HCT116 (cell line): ENCODE data around the gene SLC25A6.

Experiments used
- CEBPB ChIP-seq: IDR thresholded peaks from 2 replicates; pipeline ENCODE4 v1.6.1; 2012; ENCODE audit warnings: low read depth
- CTCF ChIP-seq, 3 experiments: fragments of 200-600 bp in 1 of 3; sonication (generic) in 1 of 3; IDR thresholded peaks in 2 of 3; conservative IDR thresholded peaks in 1 of 3; 2 replicates each; pipeline ENCODE4 v1.5.1; 2012 to 2017; ENCODE audit warnings: low read depth in 2 of 3, low read length in 2 of 3, antibody characterized with exemption in 1 of 3, borderline replicate concordance in 1 of 3, control low read depth in 1 of 3, mild to moderate bottlenecking in 1 of 3, mixed read lengths in 1 of 3, mixed run types in 1 of 3, moderate library complexity in 1 of 3; ENCODE audit not compliant: insufficient read depth in 1 of 3
- EGR1 ChIP-seq: IDR thresholded peaks from 2 replicates; pipeline ENCODE4 v1.6.1; 2012; ENCODE audit warnings: low read depth
- EZH2 ChIP-seq: fragments of 200-600 bp; sonication (generic); IDR thresholded peaks from 2 replicates; pipeline ENCODE4 v1.6.1; 2017; ENCODE audit warnings: antibody characterized with exemption, mixed run types
- FOSL1 ChIP-seq: IDR thresholded peaks from 2 replicates; pipeline ENCODE4 v1.6.1; 2012; ENCODE audit warnings: low read depth
- MAX ChIP-seq: IDR thresholded peaks from 2 replicates; pipeline ENCODE4 v1.6.1; 2012
- POLR2A ChIP-seq: IDR thresholded peaks from 2 replicates; pipeline ENCODE4 v1.7.0; 2011; ENCODE audit warnings: borderline replicate concordance; ENCODE audit not compliant: insufficient read depth, insufficient read length; ENCODE audit errors: extremely low read depth
- POLR2AphosphoS5 ChIP-seq: IDR thresholded peaks from 2 replicates; pipeline ENCODE4 v1.6.1; 2011; ENCODE audit warnings: mild to moderate bottlenecking, low read depth, low read length, moderate library complexity
- RAD21 ChIP-seq: IDR thresholded peaks from 2 replicates; pipeline ENCODE4 v1.6.1; 2012; ENCODE audit warnings: low read depth, mild to moderate bottlenecking
- SIN3A ChIP-seq: IDR thresholded peaks from 2 replicates; pipeline ENCODE4 v1.6.1; 2012; ENCODE audit warnings: low read depth
- SP1 ChIP-seq: IDR thresholded peaks from 2 replicates; pipeline ENCODE4 v1.6.1; 2012; ENCODE audit warnings: low read depth
- ZFX ChIP-seq: fragments of 450-650 bp; IDR thresholded peaks from 2 replicates; pipeline ENCODE4 v1.6.1; 2017
- ZNF274 ChIP-seq: fragments of 200-500 bp; sonication (Bioruptor generic); IDR thresholded peaks from 2 replicates; pipeline ENCODE4 v1.6.1; 2014; ENCODE audit warnings: mild to moderate bottlenecking, low read depth, low read length, inconsistent platforms
- TF ChIP-seq, protein P1 (sequence below): IDR thresholded peaks from 2 replicates; pipeline ENCODE4 v1.6.1; 2012

DNA sequence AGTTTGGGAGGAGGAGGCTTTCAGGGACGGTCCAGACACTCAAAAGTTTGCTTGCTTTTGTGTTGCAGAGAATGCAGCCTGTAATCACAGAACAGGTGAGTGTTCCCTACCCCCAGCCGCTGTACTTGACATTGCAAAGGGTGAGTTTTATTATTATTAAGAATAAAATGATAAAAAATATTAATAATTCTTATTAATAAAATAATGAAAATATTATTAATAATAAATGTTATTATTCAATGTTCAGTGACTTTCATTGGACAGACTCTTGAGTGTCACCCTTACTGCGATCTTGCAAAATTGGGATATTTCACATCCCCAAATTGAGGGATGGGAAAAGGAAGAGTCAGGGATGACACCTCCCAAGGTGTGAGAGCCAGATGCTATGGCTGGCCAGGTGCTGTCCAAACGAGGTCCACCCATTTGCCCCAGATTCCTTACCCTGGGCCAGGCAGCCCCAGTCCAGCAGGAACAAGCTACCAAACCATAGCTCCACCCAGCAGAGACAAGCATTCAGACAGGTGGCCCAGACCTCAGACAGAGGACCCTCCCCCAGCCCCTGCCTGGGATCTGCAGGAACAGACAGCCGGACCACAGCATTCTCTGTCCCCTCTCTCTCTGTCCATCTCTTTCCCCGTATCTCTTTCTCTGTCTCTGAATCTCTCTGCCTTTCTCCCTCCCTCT is 33.0 kb downstream of the SLC25A6 start:
- TF ChIP-seq RAD21 (no peak), SIN3A (no peak), ZFX (no peak), EZH2 (no peak), EGR1 (no peak), CTCF (IDR thresholded peaks at IDR 0.05 in 2 of 3, conservative IDR thresholded peaks at IDR 0.05 in 1 of 3; ENCODE audit: borderline replicate concordance in 1 of 3, insufficient read depth in 1 of 3, low read depth in 2 of 3, low read length in 2 of 3) (no peak), POLR2AphosphoS5 (no peak), SP1 (no peak), CEBPB (no peak), FOSL1 (no peak), ZNF274 (no peak), POLR2A (no peak), MAX (no peak)
- TF ChIP-seq, protein P1, sequence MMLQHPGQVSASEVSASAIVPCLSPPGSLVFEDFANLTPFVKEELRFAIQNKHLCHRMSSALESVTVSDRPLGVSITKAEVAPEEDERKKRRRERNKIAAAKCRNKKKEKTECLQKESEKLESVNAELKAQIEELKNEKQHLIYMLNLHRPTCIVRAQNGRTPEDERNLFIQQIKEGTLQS = no peak
